T-helper 1 cell treated with Interleukin-12 subunit alpha and Interleukin-12 subunit beta and Interleukin-4 antibody, amounts not matched to agents 30 μg/mL and 1 μg/mL, for 36 hours (primary cell): Measurements from ENCODE around the gene CLEC18B.
"Not testable (repeated sequence)": the region's sequence is repeated elsewhere in the genome, so short reads cannot be mapped to it uniquely, and the experiment has no call there.

Source experiments
- H3K27ac Mint-ChIP-seq: one replicate; pipeline ENCODE4 v1.8.0; 2021; ENCODE audit warnings: mild to moderate bottlenecking, mixed read lengths
- H3K27me3 Mint-ChIP-seq: one replicate; pipeline ENCODE4 v1.8.0; 2021; ENCODE audit warnings: low read depth, mixed read lengths
- H3K36me3 Mint-ChIP-seq: one replicate; pipeline ENCODE4 v1.8.0; 2021; ENCODE audit warnings: low read depth, mixed read lengths
- H3K4me1 Mint-ChIP-seq: one replicate; pipeline ENCODE4 v1.8.0; 2021; ENCODE audit warnings: low read depth, mixed read lengths
- H3K4me3 Mint-ChIP-seq: one replicate; pipeline ENCODE4 v1.8.0; 2021; ENCODE audit warnings: mild to moderate bottlenecking, moderate library complexity, mixed read lengths
- H3K9me3 Mint-ChIP-seq: one replicate; pipeline ENCODE4 v1.8.0; 2021; ENCODE audit warnings: mixed read lengths

CLEC18B gene

GRCh38 chr16:74423721-74424120 lies 2.4 kb upstream of the CLEC18B start:
- H3K27me3 Mint-ChIP-seq, H3K27ac Mint-ChIP-seq, H3K4me1 Mint-ChIP-seq, H3K4me3 Mint-ChIP-seq, H3K36me3 Mint-ChIP-seq, H3K9me3 Mint-ChIP-seq: not testable (repeated sequence)

DNA sequence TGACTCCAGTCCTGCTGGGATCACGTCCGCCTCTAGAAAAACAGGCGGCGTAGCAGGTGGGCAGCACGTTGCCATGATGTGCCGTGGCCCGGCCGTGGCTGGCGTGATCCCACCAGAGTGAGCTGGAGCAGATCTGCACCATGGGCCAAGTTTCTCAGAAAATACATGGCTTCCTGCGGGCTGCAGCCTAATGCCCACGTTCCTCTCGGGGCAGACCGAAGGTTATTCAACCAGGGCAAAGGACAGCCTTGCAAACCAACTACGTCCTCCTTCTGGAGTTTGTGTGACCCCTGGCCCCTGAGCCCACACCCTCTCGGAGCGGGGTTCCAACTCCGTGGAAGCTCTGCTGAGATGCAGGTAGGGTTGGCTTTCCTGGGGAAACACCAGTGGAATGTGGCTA lies 808 bp upstream of the CLEC18B start:
- not testable (repeated sequence) for H3K4me3 Mint-ChIP-seq, H3K27ac Mint-ChIP-seq, H3K4me1 Mint-ChIP-seq, H3K36me3 Mint-ChIP-seq, H3K9me3 Mint-ChIP-seq, H3K27me3 Mint-ChIP-seq

- H3K4me1 Mint-ChIP-seq, H3K4me3 Mint-ChIP-seq, H3K27me3 Mint-ChIP-seq, H3K9me3 Mint-ChIP-seq, H3K36me3 Mint-ChIP-seq, H3K27ac Mint-ChIP-seq: not testable (repeated sequence)
Observed at GRCh38 chr16:74421482-74421785, 156 bp upstream of the CLEC18B start.

DNA sequence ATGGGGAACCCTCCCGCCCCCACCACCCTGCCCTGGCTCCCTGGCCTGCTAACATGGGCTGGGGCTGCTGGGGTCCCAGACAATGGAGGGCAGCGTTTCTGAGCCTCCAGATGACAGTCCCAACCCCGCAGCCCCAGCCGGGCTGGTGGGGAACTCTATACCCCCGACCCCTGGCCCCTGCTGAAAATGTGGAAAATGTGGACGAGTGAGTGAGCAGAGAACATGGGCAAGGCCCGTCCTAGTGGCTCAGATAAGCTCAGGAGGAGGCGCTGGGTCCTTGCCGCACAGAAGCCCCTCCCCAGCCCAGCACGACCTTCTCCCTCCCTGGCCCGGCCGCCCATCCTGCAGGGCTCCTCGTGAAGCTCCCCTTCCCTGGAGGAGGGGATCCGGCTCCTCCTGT lies 1.5 kb downstream of the CLEC18B start:
- not testable (repeated sequence) for H3K4me3 Mint-ChIP-seq, H3K27ac Mint-ChIP-seq, H3K36me3 Mint-ChIP-seq, H3K4me1 Mint-ChIP-seq, H3K27me3 Mint-ChIP-seq, H3K9me3 Mint-ChIP-seq

DNA sequence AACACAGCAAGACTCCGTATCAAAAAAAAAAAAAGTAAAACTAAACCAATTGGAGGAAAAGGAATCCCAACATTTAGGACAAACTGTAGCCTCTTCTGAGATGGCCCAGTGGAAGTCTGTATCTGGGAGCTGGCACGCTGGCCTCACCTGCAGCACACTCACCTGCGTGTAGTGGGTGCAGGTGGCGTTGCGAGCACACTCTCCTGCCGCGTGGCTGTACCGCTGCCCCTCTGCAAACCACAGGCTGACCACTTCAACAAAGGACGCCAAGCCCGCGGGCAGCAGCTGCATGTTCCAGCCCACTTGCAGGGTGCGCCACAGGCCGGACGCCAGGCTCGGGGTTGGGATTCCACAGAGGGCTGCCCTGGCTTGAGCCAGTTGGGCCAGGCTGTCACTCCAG lies 3.4 kb downstream of the CLEC18B start:
- H3K27me3 Mint-ChIP-seq, H3K27ac Mint-ChIP-seq, H3K4me3 Mint-ChIP-seq, H3K9me3 Mint-ChIP-seq, H3K36me3 Mint-ChIP-seq, H3K4me1 Mint-ChIP-seq: not testable (repeated sequence)

DNA sequence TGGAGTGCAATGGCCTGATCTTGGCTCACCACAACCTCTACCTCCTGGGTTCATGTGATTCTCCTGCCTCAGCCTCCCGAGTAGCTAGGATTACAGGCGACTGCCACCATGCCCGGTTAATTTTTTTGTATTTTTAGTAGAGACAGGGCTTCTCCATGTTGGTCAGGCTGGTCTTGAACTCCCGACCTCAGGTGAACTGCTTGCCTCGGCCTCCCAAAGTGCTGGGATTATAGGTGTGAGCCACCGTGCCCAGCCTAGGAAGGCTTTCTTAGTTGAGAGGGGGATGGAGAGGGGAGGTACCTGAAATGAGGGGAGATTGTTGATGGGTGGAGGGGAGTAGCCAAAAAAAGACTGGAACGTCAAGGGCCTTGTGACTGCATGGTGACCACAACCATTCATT lies 7.4 kb downstream of the CLEC18B start:
- not testable (repeated sequence) for H3K4me3 Mint-ChIP-seq, H3K4me1 Mint-ChIP-seq, H3K36me3 Mint-ChIP-seq, H3K27me3 Mint-ChIP-seq, H3K27ac Mint-ChIP-seq, H3K9me3 Mint-ChIP-seq

- H3K4me1 Mint-ChIP-seq, H3K9me3 Mint-ChIP-seq, H3K36me3 Mint-ChIP-seq, H3K27me3 Mint-ChIP-seq, H3K27ac Mint-ChIP-seq, H3K4me3 Mint-ChIP-seq: not testable (repeated sequence)
Observed at GRCh38 chr16:74413485-74413884, 7.8 kb downstream of the CLEC18B start.

- not testable (repeated sequence) for H3K36me3 Mint-ChIP-seq, H3K27ac Mint-ChIP-seq
Observed at GRCh38 chr16:74412775-74413390, 8.4 kb downstream of the CLEC18B start.

GRCh38 chr16:74412138-74412774 lies 9.0 kb downstream of the CLEC18B start:
- not testable (repeated sequence) for H3K9me3 Mint-ChIP-seq, H3K27me3 Mint-ChIP-seq, H3K4me3 Mint-ChIP-seq, H3K36me3 Mint-ChIP-seq, H3K4me1 Mint-ChIP-seq, H3K27ac Mint-ChIP-seq

More at GRCh38 chr16:74412775-74413390, 8.4 kb downstream of the CLEC18B start:
- H3K9me3 Mint-ChIP-seq, H3K4me1 Mint-ChIP-seq, H3K4me3 Mint-ChIP-seq, H3K27me3 Mint-ChIP-seq: not testable (repeated sequence)

DNA sequence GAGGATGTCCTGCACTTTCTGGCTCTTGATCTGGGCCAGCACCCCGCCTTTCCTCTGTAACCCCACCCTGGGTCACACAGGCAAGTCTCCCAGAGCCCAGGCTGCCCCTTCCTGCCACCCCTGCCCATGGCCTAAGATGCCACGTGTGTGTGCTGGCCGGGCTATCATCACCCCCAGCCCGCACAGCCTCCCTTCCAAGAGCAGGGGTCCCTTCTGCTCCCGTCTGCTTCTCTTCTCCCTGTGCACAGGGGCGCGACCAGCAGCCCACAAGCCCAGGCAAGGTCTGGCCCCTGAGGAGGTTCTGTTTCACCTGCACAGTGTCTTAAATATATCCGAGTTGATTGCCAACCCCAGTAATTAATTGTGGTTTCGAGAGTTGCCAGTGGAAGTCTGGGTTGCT lies 10.3 kb downstream of the CLEC18B start:
- H3K36me3 Mint-ChIP-seq: not testable (repeated sequence)

GRCh38 chr16:74410057-74410957 lies 11.0 kb downstream of the CLEC18B start:
- not testable (repeated sequence) for H3K27me3 Mint-ChIP-seq, H3K36me3 Mint-ChIP-seq, H3K4me1 Mint-ChIP-seq, H3K27ac Mint-ChIP-seq, H3K4me3 Mint-ChIP-seq, H3K9me3 Mint-ChIP-seq

More for the DNA sequence above, 10.3 kb downstream of the CLEC18B start:
- not testable (repeated sequence) for H3K4me3 Mint-ChIP-seq, H3K4me1 Mint-ChIP-seq, H3K27me3 Mint-ChIP-seq, H3K9me3 Mint-ChIP-seq, H3K27ac Mint-ChIP-seq

DNA sequence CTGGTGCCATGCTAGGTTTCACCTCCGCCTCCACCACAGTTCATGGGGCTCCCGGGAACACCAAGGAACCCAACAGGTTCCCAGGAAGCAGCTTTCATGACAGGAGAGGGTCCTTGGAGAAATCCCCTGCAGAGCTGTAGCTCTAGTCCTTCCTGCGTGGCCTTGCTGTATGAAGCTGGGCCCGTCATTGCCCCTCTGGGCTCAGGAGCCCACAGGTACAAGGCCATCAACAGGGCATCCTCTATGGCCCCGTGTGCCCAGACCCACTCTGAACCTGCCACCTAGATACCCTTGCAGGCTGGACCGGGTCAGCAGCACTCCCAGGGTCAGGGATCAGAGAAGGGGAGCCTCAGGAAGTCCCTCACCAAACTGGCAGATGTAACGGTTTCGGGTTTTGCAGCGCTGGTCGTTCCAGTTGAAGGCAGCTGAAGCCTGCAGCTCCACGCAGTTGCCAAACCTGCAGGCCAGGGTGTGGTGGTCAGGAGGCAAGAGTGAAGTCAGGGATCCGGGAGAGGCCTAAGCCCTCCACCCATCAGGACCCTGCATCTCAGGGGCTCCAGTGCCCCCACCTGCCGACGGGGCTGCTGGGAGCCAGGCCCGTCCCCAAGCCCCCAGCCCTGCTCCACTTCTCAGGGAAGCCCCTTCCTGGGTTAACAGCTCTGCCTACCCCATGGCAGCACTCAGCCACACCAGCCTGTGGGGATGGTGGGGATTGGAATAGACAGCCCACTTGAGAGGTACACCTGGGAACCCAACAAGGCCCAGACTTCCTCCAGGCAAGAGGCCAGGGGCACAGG lies 11.9 kb downstream of the CLEC18B start:
- not testable (repeated sequence) for H3K9me3 Mint-ChIP-seq, H3K27me3 Mint-ChIP-seq, H3K4me1 Mint-ChIP-seq, H3K27ac Mint-ChIP-seq, H3K4me3 Mint-ChIP-seq, H3K36me3 Mint-ChIP-seq

GRCh38 chr16:74407362-74407705 lies 13.9 kb downstream of the CLEC18B start:
- not testable (repeated sequence) for H3K4me1 Mint-ChIP-seq, H3K36me3 Mint-ChIP-seq, H3K27me3 Mint-ChIP-seq, H3K9me3 Mint-ChIP-seq, H3K27ac Mint-ChIP-seq, H3K4me3 Mint-ChIP-seq

DNA sequence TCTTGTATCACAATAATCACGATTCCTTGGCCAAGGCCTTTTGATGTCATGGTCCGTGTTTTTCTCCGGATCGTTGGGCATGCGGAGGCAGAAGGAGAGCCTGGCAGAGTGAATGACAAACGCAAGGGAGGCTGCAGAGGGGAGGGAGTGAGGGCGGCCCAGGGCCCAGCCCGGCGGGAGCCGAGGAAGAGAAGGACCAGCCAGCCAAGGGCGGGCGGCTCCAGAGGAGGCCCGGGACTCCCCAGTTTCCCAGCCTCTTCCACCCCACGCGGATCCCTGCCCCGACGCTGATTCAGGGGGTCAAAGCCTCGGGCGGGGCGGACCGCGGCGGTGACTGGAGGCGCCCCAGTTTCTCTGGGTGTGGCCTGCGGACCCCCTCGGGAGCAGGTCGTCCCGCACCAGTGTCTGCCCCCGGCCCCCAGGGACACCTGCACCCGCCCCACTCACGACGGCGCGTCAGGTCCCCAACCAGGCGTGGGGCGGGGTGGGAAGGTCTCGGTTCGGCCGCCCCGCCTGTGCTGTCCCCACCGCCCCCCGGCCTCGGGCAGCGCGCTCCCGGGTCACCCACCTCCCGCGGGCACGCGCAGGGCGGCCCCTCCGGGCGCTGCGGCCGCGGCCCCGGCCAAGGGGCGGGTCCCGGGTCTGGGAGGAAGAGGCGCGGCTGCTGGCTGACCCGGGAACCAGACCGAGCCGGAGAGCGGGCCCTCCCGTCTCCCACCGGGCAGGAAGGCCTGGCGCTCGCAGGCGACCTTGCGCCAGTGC lies 14.5 kb downstream of the CLEC18B start:
- not testable (repeated sequence) for H3K27ac Mint-ChIP-seq, H3K4me1 Mint-ChIP-seq, H3K36me3 Mint-ChIP-seq, H3K4me3 Mint-ChIP-seq, H3K27me3 Mint-ChIP-seq, H3K9me3 Mint-ChIP-seq
